GM12865 (cell line): ENCODE measurements around the gene TFF1.

Experiments used
- DNase-seq: peaks from one replicate; pipeline ENCODE4 v3.0.0; 2010; ENCODE audit warnings: low read depth
- H3K4me3 ChIP-seq: 2 replicates; pipeline ENCODE4 v1.5.1; 2011; ENCODE audit warnings: mild to moderate bottlenecking, low read depth, low read length, control low read depth
- CTCF ChIP-seq: IDR thresholded peaks from 2 replicates; pipeline ENCODE4 v1.5.1; 2011; ENCODE audit warnings: low read length, control low read depth, low read depth, inconsistent platforms; ENCODE audit not compliant: insufficient read depth; ENCODE audit errors: missing control alignments

The TFF1 gene

GRCh38 chr21:42400525-42400924 lies 34.2 kb upstream of the TFF1 start:
- no peak for TF ChIP-seq CTCF
- DNase-seq: peak; percentile 37

GRCh38 chr21:42398436-42399028 lies 32.2 kb upstream of the TFF1 start:
- no peak overlapping the region for H3K4me3 ChIP-seq
- no peak for TF ChIP-seq CTCF
- no peak for DNase-seq

More at GRCh38 chr21:42400525-42400924, 34.2 kb upstream of the TFF1 start:
- no peak overlapping the region for H3K4me3 ChIP-seq

GRCh38 chr21:42397746-42398394 lies 31.5 kb upstream of the TFF1 start:
- TF ChIP-seq CTCF: no peak
- H3K4me3 ChIP-seq: no peak overlapping the region
- no peak for DNase-seq

GRCh38 chr21:42396799-42397745 lies 30.7 kb upstream of the TFF1 start:
- DNase-seq: no peak
- no peak for TF ChIP-seq CTCF
- no peak overlapping the region for H3K4me3 ChIP-seq

GRCh38 chr21:42395905-42396651 lies 29.7 kb upstream of the TFF1 start, which contains the start of gene TMPRSS3:
Gene TMPRSS3, minus strand, starts transcription at chr21:42396052. Its CDS starts 635 bp downstream, at chr21:42395417.
- no peak for TF ChIP-seq CTCF
- DNase-seq: no peak
- no peak within 1 kb of the TSS for H3K4me3 ChIP-seq

- H3K4me3 ChIP-seq: no peak overlapping the region
- DNase-seq: no peak
- no peak for TF ChIP-seq CTCF
Measured at GRCh38 chr21:42395302-42395701, 29.0 kb upstream of the TFF1 start.
